Stimulated activated effector memory CD8-positive, alpha-beta T cell treated with anti-CD3 and anti-CD28 coated beads, Interleukin-12 subunit alpha, Interleukin-12 subunit beta, amount 100 ng/mL, for 72 hours (primary cell): ENCODE measurements around the gene SASH1.

Source experiments
- ATAC-seq: fragments of 150-1000 bp; cut with Tn5 transposase; 2 replicates; pipeline ENCODE4 v1.10.0; 2021
- DNase-seq, 2 donors: peaks; one replicate each; pipeline ENCODE4 v3.0.0; 2021 to 2022; ENCODE audit warnings: low spot score in 2 of 2
- H3K27ac Mint-ChIP-seq: one replicate; pipeline ENCODE4 v1.8.0; 2022; ENCODE audit warnings: mild to moderate bottlenecking, mixed read lengths
- H3K36me3 Mint-ChIP-seq: one replicate; pipeline ENCODE4 v1.8.0; 2022; ENCODE audit warnings: mild to moderate bottlenecking, mixed read lengths
- H3K4me1 Mint-ChIP-seq: one replicate; pipeline ENCODE4 v1.8.0; 2022; ENCODE audit warnings: mixed read lengths
- H3K4me3 Mint-ChIP-seq: one replicate; pipeline ENCODE4 v1.8.0; 2022; ENCODE audit warnings: mild to moderate bottlenecking, mixed read lengths
- H3K9me3 Mint-ChIP-seq: one replicate; pipeline ENCODE4 v1.8.0; 2022; ENCODE audit warnings: mixed read lengths

Gene SASH1

GRCh38 chr6:148509800-148510581 is 167.4 kb downstream of the SASH1 start:
- DNase-seq, result no peak
- Mint-ChIP-seq H3K4me1 (peaks cover 6% of the 10 kb centered on the region), H3K4me3 (no peak overlapping the region), H3K36me3 (no peaks in the 10 kb centered on the region), H3K27ac (no peak overlapping the region), H3K9me3 (no peaks in the 10 kb centered on the region)
- ATAC-seq, result peak; percentile 42

GRCh38 chr6:148513145-148514071 is 170.8 kb downstream of the SASH1 start:
- no peak overlapping the region for H3K27ac Mint-ChIP-seq
- DNase-seq (no peak), ATAC-seq (no peak)
- peaks cover 13% of the 10 kb centered on the region for H3K4me1 Mint-ChIP-seq
- no peaks in the 10 kb centered on the region for H3K9me3 Mint-ChIP-seq
- no peak overlapping the region for H3K4me3 Mint-ChIP-seq
- no peaks in the 10 kb centered on the region for H3K36me3 Mint-ChIP-seq

DNA sequence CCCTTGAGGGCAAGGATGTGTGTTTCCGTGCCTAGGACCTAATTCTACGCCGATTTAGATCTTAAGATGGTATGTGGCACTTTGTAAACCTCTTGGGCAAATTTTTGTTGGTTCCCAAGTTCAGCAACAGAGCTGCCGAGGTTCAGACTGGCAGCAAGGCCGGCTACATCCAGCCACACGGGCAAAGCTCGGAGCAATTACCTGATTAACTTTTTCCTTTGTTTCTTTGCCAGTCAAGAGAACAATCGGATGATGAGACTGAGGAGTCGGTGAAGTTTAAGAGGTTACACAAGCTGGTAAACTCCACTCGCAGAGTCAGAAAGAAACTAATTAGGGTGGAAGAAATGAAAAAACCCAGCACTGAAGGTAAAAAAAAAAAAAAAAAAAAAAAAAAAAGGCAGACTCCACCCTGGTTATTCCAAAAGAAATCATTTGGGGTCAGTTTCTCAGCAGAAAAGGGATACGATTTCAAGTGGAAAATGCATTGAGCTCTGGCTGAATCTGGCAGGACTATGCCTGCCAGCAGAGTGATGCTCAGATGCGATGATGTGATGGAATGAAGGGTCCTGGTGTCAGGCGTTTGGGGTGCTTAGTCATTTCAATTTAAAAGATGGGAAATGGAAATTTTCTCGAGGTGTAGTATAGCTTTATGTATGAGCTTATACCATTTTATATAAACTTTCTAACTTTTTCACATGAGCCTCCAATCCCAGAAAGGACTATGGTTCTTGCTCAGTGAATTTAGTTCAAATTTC is 171.6 kb downstream of the SASH1 start:
- no peak for ATAC-seq
- Mint-ChIP-seq H3K4me1 (peaks cover 8% of the 10 kb centered on the region), H3K27ac (no peak overlapping the region), H3K4me3 (no peak overlapping the region), H3K36me3 (no peaks in the 10 kb centered on the region), H3K9me3 (no peaks in the 10 kb centered on the region)
- no peak for DNase-seq

DNA sequence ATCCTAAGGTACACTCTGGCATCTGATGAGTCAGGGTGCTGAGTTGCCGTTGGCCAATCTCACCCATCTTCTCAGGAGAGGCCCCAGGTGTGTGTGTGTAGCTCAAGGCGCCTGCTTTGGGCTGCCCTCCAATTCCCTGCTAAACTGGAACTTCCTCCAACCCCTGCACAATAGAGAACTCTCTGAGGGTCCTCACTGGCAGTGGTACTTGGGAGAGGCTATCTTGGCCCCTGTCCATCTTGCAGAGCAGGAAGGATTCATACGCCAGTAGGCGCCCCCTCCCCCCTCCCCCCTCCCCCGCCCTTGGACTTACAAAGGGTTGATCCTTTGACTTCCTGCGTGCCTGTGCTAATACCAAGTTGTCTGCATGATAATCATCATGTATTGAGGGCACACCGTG is 173.6 kb downstream of the SASH1 start:
- no peak overlapping the region for H3K27ac Mint-ChIP-seq
- peaks cover 18% of the 10 kb centered on the region for H3K4me1 Mint-ChIP-seq
- H3K9me3 Mint-ChIP-seq, result no peaks in the 10 kb centered on the region
- H3K4me3 Mint-ChIP-seq, result no peak overlapping the region
- DNase-seq, result no peak
- no peak for ATAC-seq
- H3K36me3 Mint-ChIP-seq, result no peaks in the 10 kb centered on the region

DNA sequence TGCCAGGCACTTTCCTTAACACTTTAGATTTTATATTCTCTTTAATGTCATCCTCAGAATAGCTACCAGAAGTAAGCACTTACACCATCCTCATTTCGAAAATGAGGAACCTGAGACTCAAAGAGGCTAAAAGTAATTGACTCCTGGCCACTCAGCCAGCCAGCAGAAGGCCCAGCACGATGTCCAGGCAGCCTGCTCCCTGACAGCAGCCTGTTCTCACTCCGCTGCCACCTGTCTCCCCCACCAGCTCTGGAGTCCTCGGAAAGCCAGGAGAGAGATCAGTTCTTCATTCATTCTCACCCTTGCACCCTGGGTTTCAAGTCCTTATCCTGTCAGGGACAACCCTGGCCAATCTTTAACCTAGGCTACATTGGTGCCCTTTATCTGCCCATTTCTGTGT is 174.0 kb downstream of the SASH1 start:
- ATAC-seq (no peak), DNase-seq (no peak)
- peaks cover 22% of the 10 kb centered on the region for H3K4me1 Mint-ChIP-seq
- H3K27ac Mint-ChIP-seq, result no peak overlapping the region
- no peaks in the 10 kb centered on the region for H3K36me3 Mint-ChIP-seq
- no peaks in the 10 kb centered on the region for H3K9me3 Mint-ChIP-seq
- no peak overlapping the region for H3K4me3 Mint-ChIP-seq

DNA sequence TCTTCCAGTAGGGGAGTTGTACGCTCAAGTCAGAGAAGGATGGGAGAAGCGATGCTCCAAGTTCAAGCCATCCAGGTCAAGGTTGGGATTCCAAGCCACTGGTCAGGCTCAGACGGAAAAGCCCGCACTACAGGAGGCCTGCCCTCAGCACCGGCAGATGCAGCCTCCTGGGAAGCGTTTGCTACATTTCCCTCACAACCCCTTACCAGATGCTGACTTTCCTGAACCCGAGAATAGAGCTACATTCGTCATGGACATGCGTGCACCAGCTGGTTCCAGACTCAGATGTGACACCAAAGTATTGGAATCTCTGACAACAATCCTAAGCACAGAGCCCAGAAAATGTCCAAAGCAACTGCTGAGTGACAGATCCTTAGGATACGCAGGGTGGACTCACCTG is 174.8 kb downstream of the SASH1 start:
- no peak for DNase-seq
- Mint-ChIP-seq H3K4me3 (no peak overlapping the region), H3K4me1 (peaks cover 29% of the 10 kb centered on the region), H3K27ac (no peak overlapping the region), H3K36me3 (no peaks in the 10 kb centered on the region), H3K9me3 (no peaks in the 10 kb centered on the region)
- no peak for ATAC-seq

GRCh38 chr6:148518511-148519156 is 176.0 kb downstream of the SASH1 start:
- Mint-ChIP-seq H3K9me3 (no peaks in the 10 kb centered on the region), H3K36me3 (no peaks in the 10 kb centered on the region), H3K27ac (no peak overlapping the region), H3K4me1 (peaks cover 40% of the 10 kb centered on the region), H3K4me3 (no peak overlapping the region)
- ATAC-seq (no peak), DNase-seq (no peak)

- H3K4me1 Mint-ChIP-seq, result peaks cover 46% of the 10 kb centered on the region
- H3K36me3 Mint-ChIP-seq, result peaks cover 6% of the 10 kb centered on the region
- no peaks in the 10 kb centered on the region for H3K9me3 Mint-ChIP-seq
- peak overlapping the region; percentile 50 for H3K27ac Mint-ChIP-seq
- no peak for DNase-seq
- ATAC-seq, result peak; percentile 38
- H3K4me3 Mint-ChIP-seq, result no peak overlapping the region
These were observed 177.6 kb downstream of the SASH1 start for GRCh38 chr6:148520109-148520841.

DNA sequence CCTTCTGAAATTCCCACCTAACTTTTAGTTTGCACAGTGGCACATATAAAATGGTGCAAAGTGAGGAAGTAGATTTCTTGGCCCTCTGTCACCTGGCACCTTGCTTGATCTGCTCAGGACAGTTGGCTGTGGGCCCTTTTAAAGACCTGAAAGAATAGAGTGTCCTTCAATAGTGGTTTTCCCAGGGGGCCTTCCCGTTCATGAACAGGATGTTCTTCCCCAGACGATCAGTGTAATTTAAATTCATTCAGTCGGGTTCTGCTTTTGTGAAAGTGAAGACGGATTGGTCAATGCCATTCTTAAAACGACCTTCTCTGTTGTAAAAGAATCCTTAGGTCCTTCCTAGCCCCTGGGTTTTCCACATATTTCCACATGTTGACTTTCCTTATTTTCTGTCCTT is 178.5 kb downstream of the SASH1 start:
- Mint-ChIP-seq H3K9me3 (no peaks in the 10 kb centered on the region), H3K4me3 (peak overlapping the region; percentile 6), H3K36me3 (peaks cover 6% of the 10 kb centered on the region), H3K27ac (peak overlapping the region; percentile 63), H3K4me1 (peaks cover 50% of the 10 kb centered on the region)
- DNase-seq (no peak), ATAC-seq (no peak)

GRCh38 chr6:148521586-148521985 is 178.9 kb downstream of the SASH1 start:
- H3K36me3 Mint-ChIP-seq, result peaks cover 6% of the 10 kb centered on the region
- H3K27ac Mint-ChIP-seq, result peak overlapping the region; percentile 63
- peak overlapping the region; percentile 6 for H3K4me3 Mint-ChIP-seq
- ATAC-seq, result peak; percentile 51
- no peak for DNase-seq
- no peaks in the 10 kb centered on the region for H3K9me3 Mint-ChIP-seq
- peaks cover 50% of the 10 kb centered on the region for H3K4me1 Mint-ChIP-seq

GRCh38 chr6:148523048-148523447 is 180.4 kb downstream of the SASH1 start:
- Mint-ChIP-seq H3K4me1 (peaks cover 44% of the 10 kb centered on the region), H3K27ac (peak overlapping the region; percentile 4), H3K9me3 (no peaks in the 10 kb centered on the region), H3K36me3 (peaks cover 6% of the 10 kb centered on the region), H3K4me3 (no peak overlapping the region)
- ATAC-seq (peak; percentile 26), DNase-seq (no peak)

DNA sequence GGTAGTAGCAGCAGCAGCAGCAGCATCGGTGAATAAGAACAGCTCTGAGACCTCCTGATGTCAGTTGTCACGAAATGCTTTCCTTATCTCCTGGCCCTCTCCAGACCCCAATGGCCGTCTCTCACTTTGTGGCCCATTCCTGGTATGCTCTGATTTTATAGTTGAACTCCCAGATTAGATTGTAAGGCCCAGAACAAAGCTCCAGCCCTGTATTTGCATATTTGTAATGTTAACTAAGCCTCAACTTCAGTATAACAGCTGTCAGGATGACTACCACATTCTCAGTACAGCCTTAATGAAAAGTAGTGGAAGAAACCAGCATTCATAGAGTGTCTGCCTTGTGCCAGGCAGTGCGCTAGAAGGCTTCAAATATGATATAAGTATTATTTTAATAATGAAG is 180.9 kb downstream of the SASH1 start:
- Mint-ChIP-seq H3K36me3 (peaks cover 6% of the 10 kb centered on the region), H3K4me3 (no peak overlapping the region), H3K27ac (peak overlapping the region; percentile 4), H3K9me3 (no peaks in the 10 kb centered on the region), H3K4me1 (peaks cover 44% of the 10 kb centered on the region)
- no peak for ATAC-seq
- DNase-seq, result no peak

DNA sequence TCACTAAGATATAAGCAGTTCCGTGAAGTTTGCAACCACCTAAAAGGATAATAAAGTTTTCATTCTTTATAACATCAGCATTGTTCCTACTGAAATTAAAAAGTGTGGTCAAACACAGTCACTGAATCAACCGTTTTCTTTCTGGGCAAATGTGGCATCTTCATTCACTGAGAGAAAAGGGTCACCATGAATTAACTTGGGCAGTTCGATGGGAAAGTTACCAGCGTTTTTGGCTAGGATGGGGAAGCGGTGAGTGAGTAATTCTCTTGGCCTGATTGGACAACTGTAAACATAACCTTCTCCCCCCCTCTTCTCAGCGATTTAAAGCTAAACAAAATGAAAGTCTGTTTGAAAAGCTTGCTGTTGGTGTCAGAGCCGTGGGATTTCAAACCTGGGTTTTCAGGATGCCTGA is 181.8 kb downstream of the SASH1 start:
- Mint-ChIP-seq H3K27ac (peak overlapping the region; percentile 85), H3K36me3 (peaks cover 6% of the 10 kb centered on the region), H3K4me1 (peaks cover 44% of the 10 kb centered on the region), H3K9me3 (no peaks in the 10 kb centered on the region), H3K4me3 (peak overlapping the region; percentile 50)
- DNase-seq, result peak; percentile 17 to 66
- peak; percentile 68 for ATAC-seq

DNA sequence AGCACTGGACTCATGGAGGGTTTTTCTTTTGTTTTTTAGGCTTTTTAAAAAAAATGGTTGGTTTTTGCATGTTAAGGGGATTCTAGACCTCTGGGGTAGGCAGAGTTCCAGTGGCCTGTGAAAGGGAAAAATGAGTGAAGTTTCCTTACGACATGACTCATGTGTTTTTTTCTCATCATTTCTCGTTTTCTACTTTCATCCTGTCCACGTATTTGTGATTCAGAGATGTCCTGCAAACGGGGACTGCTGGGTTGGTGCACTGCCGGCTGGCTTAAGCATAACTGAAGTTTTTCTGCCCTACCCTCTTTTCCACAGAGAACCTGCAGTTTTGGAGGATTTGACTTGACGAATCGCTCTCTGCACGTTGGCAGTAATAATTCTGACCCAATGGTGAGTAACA is 182.3 kb downstream of the SASH1 start:
- Mint-ChIP-seq H3K36me3 (peaks cover 6% of the 10 kb centered on the region), H3K9me3 (no peaks in the 10 kb centered on the region), H3K4me1 (peaks cover 44% of the 10 kb centered on the region), H3K4me3 (peak overlapping the region; percentile 50), H3K27ac (peak overlapping the region; percentile 85)
- peak; percentile 78 for ATAC-seq
- DNase-seq, result peak in 1 of 2 donors; percentile 56
